ENCODE data around the gene OR6J1. TPM values are rescaled to one million over a fixed set of nuclear protein-coding genes. Genes with fewer than 3 reads are reported as not detected.

OR6J1 gene
- total and polyA plus RNA-seq, 2 of the 8 experiments (the other 6 are each of a cell fraction or from before 2014, with no cell fraction given): not detected

DNA sequence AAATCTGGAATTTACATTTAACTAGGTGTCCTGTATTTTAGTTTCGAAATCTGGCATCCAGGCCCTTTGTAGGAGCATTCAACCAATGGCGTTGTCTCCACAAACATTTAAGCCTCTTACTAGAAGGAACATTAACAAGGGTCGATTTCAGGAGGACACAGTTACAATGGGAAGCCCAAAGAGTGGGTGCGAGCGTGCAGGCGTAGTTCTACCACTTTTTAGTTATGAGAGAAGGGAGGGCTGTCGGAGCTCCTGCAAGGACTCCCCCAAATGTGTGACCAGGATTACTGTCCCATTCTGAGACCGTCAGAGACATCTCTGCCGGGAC, 46.4 kb downstream of the OR6J1 start:
- no peak for DNase-seq (ENCODE audit: low read depth in 1 of 2, low spot score in 2 of 2)
- TF ChIP-seq FOSL1 (IDR thresholded peaks at IDR 0.05; ENCODE audit: insufficient read depth, low read depth, low read length): no peak
- TF ChIP-seq, protein P1, sequence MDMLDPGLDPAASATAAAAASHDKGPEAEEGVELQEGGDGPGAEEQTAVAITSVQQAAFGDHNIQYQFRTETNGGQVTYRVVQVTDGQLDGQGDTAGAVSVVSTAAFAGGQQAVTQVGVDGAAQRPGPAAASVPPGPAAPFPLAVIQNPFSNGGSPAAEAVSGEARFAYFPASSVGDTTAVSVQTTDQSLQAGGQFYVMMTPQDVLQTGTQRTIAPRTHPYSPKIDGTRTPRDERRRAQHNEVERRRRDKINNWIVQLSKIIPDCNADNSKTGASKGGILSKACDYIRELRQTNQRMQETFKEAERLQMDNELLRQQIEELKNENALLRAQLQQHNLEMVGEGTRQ (IDR thresholded peaks at IDR 0.05; ENCODE audit: low read length): no peak
- TF ChIP-seq EZH2 (IDR thresholded peaks at IDR 0.05; ENCODE audit: low read depth, low read length, severe bottlenecking): no peak
- TF ChIP-seq RAD21 (IDR thresholded peaks at IDR 0.05 in 1 of 2, conservative IDR thresholded peaks at IDR 0.05 in 1 of 2; ENCODE audit: low read depth in 2 of 2, low read length in 2 of 2): no peak
- no peak for TF ChIP-seq TBP (IDR thresholded peaks at IDR 0.05; ENCODE audit: low read depth, low read length)
- no peak for TF ChIP-seq RNF2 (IDR thresholded peaks at IDR 0.05; ENCODE audit: borderline replicate concordance, low read depth, low read length, missing control alignments, poor library complexity, severe bottlenecking)
- peak; percentile 31 for TF ChIP-seq KDM4A (IDR thresholded peaks at IDR 0.05; ENCODE audit: low read depth, low read length, severe bottlenecking)
- TF ChIP-seq CTBP2 (IDR thresholded peaks at IDR 0.05; ENCODE audit: borderline replicate concordance, insufficient read depth, insufficient read length, low read length): no peak
- peaks cover 4% of the 10 kb centered on the region; the same call in 1 of the 2 replicates for H3K23me2 ChIP-seq (ENCODE audit: low read depth, low read length)
- no peak overlapping the region; the same call in 1 of the 2 replicates for H2BK12ac ChIP-seq (ENCODE audit: low read depth, low read length)
- H2BK20ac ChIP-seq (ENCODE audit: low read length): no peak overlapping the region
- ChIA-PET POLR2A (ENCODE audit: partially characterized antibody) (interaction anchor here (0.5 to 2.7 kb wide), 7 partner anchors 8 to 359 kb away, joined by 3 to 22 read pairs (median 5); partner anchors contain the start of genes DAD1, HAUS4 and OXA1L), CTCF (ENCODE audit: partially characterized antibody) (interaction anchor here (1.2 to 5.2 kb wide), 7 partner anchors 8 to 222 kb away, joined by 3 to 29 read pairs (median 7); partner anchors contain the start of gene DAD1)
- peaks cover 3 to 17% of the 10 kb centered on the region in 2 experiments for H3K79me2 ChIP-seq (ENCODE audit: control insufficient read depth in 1 of 2, insufficient read depth in 2 of 2, low read length in 2 of 2)
- peak overlapping the region in 3 of 4 experiments; percentile 25 to 82 (median 69); a peak in 5 of 7 replicates for H3K9ac ChIP-seq (replicated peaks in 1 of 4; ENCODE audit: extremely low read depth in 1 of 4, low read depth in 3 of 4, low read length in 3 of 4)
- H2BK120ac ChIP-seq (replicated peaks; ENCODE audit: low read depth, low read length): no peak overlapping the region
- H3K9me3 ChIP-seq (ENCODE audit: insufficient read depth in 2 of 2, low read depth in 1 of 2, low read length in 1 of 2): no peaks in the 10 kb centered on the region
- peaks cover 2 to 10% (median 6%) of the 10 kb centered on the region in 4 experiments; a peak in 5 of 7 replicates for H3K4me1 ChIP-seq (replicated peaks in 1 of 4; ENCODE audit: control insufficient read depth in 3 of 4, insufficient read depth in 4 of 4, low read length in 3 of 4)
- H3K27ac ChIP-seq (ENCODE audit: low read depth, low read length): no peak overlapping the region; the same call in 1 of the 2 replicates
- H2BK15ac ChIP-seq (ENCODE audit: low read length): 0 out of 2 replicates have a peak overlapping the region, but pooled peaks have one; percentile 54
- WGBS, 2 experiments (ENCODE audit: extremely low coverage in 1 of 2, insufficient coverage in 1 of 2, insufficient read length in 1 of 2, insufficient replicate concordance in 2 of 2, low coverage in 1 of 2, low lambda C conversion rate in 2 of 2, missing lambda C conversion rate in 1 of 2): 18% methylated on average over 9 of the region's 9 CpGs; no CpG with 5 or more reads in 1 of the 2 experiments
- H4K5ac ChIP-seq (ENCODE audit: insufficient read length, low read depth, low read length): no peak overlapping the region
- H2BK5ac ChIP-seq (ENCODE audit: low read depth, low read length): peak overlapping the region; percentile 75
- no peak overlapping the region for H3K18ac ChIP-seq (ENCODE audit: extremely low read depth, low read length)
- FAIRE-seq: no peak
- peak overlapping the region; percentile 98 for H2AFZ ChIP-seq (ENCODE audit: low read length)
- peaks cover 0 to 4% of the 10 kb centered on the region in 2 experiments for H4K20me1 ChIP-seq (replicated peaks in 1 of 2; ENCODE audit: control insufficient read depth in 1 of 2, insufficient read depth in 2 of 2, low read length in 2 of 2)
- H3K56ac ChIP-seq (replicated peaks; ENCODE audit: insufficient read length, low read depth, low read length): no peak overlapping the region
- H3K4me2 ChIP-seq (ENCODE audit: insufficient read depth in 1 of 2, low read depth in 2 of 2, low read length in 2 of 2): peak overlapping the region; percentile 67 to 79
- no peak overlapping the region for H4K91ac ChIP-seq (replicated peaks; ENCODE audit: insufficient read length, low read length)
- H3K79me1 ChIP-seq (ENCODE audit: low read depth, low read length): peaks cover 3% of the 10 kb centered on the region; the same call in 1 of the 2 replicates
- H3K4ac ChIP-seq (replicated peaks; ENCODE audit: insufficient read length, low read depth, low read length): no peak overlapping the region
- peaks cover 4 to 13% (median 12%) of the 10 kb centered on the region in 4 experiments for H3K36me3 ChIP-seq (ENCODE audit: control insufficient read depth in 2 of 4, insufficient read depth in 4 of 4, low read length in 3 of 4)
- no peak overlapping the region for H4K8ac ChIP-seq (ENCODE audit: extremely low read depth, insufficient read depth, low read length)
- H3K14ac ChIP-seq (ENCODE audit: insufficient read length): no peak overlapping the region
- peak overlapping the region; percentile 68 to 99 (median 84) for H3K4me3 ChIP-seq (ENCODE audit: extremely low read depth in 1 of 4, insufficient read depth in 2 of 4, low read depth in 3 of 4, low read length in 4 of 4)
- no peaks in the 10 kb centered on the region for H3K27me3 ChIP-seq (replicated peaks in 1 of 4; ENCODE audit: control insufficient read depth in 3 of 4, extremely low read depth in 1 of 4, insufficient read depth in 3 of 4, low read length in 3 of 4)
- H3K23ac ChIP-seq (ENCODE audit: insufficient read length): no peak overlapping the region
- H2AK5ac ChIP-seq (ENCODE audit: low read depth, low read length): no peak overlapping the region
